Activated T-helper 1 cell treated with anti-CD3 and anti-CD28 coated beads, Interleukin-12 subunit alpha, Interleukin-12 subunit beta, Interleukin-2, Interleukin-4 antibody, amounts not matched to agents 30 ng/mL and 10 ng/mL and 1 ng/mL, durations not matched to agents 14 hours and 24 hours and 36 hours (primary cell): Measurements from ENCODE around the gene C3. TPM values are rescaled to one million over a fixed set of nuclear protein-coding genes. Genes with fewer than 3 reads are reported as not detected.
"Not testable (repeated sequence)": the region's sequence is repeated elsewhere in the genome, so short reads cannot be mapped to it uniquely, and the experiment has no call there.

Experiments used
- DNase-seq: peaks from one replicate; pipeline ENCODE4 v3.0.0; 2021; ENCODE audit warnings: low spot score
- H3K27ac Mint-ChIP-seq: one replicate; pipeline ENCODE4 v1.8.0; 2021; ENCODE audit warnings: mild to moderate bottlenecking, mixed read lengths
- H3K27me3 Mint-ChIP-seq: one replicate; pipeline ENCODE4 v1.8.0; 2022; ENCODE audit warnings: mild to moderate bottlenecking, moderate library complexity, mixed read lengths; ENCODE audit not compliant: insufficient read depth
- H3K36me3 Mint-ChIP-seq: one replicate; pipeline ENCODE4 v1.8.0; 2021; ENCODE audit warnings: low read depth, mixed read lengths
- H3K4me1 Mint-ChIP-seq: one replicate; pipeline ENCODE4 v1.8.0; 2021; ENCODE audit warnings: low read depth, mixed read lengths
- H3K4me3 Mint-ChIP-seq: one replicate; pipeline ENCODE4 v1.8.0; 2021; ENCODE audit warnings: mild to moderate bottlenecking, moderate library complexity, mixed read lengths
- H3K9me3 Mint-ChIP-seq: one replicate; pipeline ENCODE4 v1.8.0; 2021; ENCODE audit warnings: mixed read lengths
- intact Hi-C: fragments of 100-400 bp; cut with micrococcal nuclease; formaldehyde crosslinking; loops from one replicate; pipeline ENCODE4 v1.15.1; 2024
- total RNA-seq: library from RNA; stranded (reverse); gene quantifications from 2 replicates; pipeline ENCODE4 v1.2.3, GENCODE V29; 2022

C3 gene
- total RNA-seq, 1 donor from 2014 or later = 6.1 TPM

DNA sequence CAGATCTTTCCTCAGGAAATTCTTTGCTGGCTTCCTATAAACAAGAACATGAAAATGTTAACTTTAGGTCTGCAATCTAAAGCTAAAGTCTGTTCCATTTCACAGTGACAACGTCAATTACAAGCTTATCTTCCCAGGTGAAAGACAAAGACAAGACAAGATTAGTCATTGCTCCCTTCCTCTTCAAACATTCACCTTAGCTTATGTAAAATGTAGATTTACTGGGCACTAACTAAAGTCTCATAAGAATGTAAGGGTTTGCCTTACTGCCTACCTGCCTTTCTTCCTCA lies 67.7 kb downstream of the C3 start:
- Mint-ChIP-seq H3K27ac (peak overlapping the region; percentile 83), H3K27me3 (peaks cover 2% of the 10 kb centered on the region), H3K36me3 (peaks cover 17% of the 10 kb centered on the region), H3K4me1 (peaks cover 71% of the 10 kb centered on the region), H3K4me3 (no peak overlapping the region), H3K9me3 (peaks cover 3% of the 10 kb centered on the region)
- no peak for DNase-seq
- intact Hi-C loops = no loop called here

DNA sequence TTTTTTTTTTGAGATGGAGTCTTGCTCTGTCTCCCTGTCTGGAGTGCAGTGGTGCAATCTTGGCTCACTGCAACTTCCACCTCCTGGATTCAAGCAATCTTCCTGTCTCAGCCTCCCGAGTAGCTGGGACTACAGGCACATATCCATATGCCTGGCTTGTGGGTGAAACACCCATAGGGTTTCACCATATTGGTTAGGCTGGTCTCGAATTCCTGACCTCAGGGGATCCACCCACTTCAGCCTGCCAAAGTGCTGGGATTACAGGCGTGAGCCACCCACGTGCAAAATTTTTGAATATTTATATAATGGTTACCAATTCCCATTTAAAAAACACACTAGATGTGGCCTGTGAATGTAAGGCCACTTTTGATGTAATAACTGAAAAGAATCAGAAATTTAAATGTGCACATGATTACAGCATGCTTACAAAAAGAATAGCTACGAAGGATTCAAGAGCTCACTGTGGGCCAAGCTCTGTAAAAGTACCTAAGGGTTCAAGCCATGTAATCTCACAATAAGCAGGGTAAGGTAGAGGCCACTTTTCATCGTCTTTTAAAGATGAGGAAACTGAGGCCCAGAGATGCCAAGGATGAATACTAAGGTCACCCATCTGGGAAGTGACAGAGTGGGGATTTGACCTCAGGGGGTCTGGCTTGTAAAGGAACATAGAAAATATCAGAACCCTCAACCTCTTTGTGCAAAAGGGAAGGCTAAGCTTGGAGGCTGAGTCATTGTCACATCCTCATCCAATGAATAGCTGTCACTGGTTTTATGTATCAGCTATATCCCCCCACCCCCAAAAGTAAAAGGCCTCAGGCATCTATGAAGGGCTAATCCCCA lies 68.3 kb downstream of the C3 start:
- Mint-ChIP-seq H3K27me3 (peaks cover 4% of the 10 kb centered on the region), H3K9me3 (peaks cover 3% of the 10 kb centered on the region), H3K4me1 (peaks cover 65% of the 10 kb centered on the region), H3K27ac (peak overlapping the region; percentile 83), H3K36me3 (peaks cover 12% of the 10 kb centered on the region), H3K4me3 (no peak overlapping the region)
- no peak for DNase-seq
- intact Hi-C loops = no loop called here

DNA sequence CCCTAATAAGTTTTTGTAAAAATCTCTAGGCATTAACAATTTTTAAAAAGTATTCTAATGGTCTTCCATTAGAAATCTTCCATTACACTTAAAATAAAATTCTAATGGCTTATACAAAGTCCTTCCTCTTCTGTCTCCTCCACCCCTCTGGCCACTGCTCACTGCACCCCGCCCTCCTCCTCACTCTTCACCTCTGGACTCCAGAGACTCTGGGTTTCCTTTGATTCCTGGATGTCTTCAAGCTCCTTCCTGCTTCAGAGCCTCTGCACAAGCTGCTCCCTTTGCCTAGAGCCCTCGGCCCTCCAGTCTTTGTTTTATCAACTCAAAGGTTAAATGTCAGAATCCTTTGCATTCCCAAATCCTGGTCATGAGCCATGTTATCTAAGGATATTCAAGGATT lies 71.3 kb downstream of the C3 start:
- H3K4me3 Mint-ChIP-seq = no peak overlapping the region
- H3K9me3 Mint-ChIP-seq = peaks cover 3% of the 10 kb centered on the region
- intact Hi-C loops = no loop called here
- H3K4me1 Mint-ChIP-seq = peaks cover 50% of the 10 kb centered on the region
- DNase-seq = no peak
- H3K27me3 Mint-ChIP-seq = peaks cover 4% of the 10 kb centered on the region
- H3K27ac Mint-ChIP-seq = no peak overlapping the region
- H3K36me3 Mint-ChIP-seq = peaks cover 10% of the 10 kb centered on the region

DNA sequence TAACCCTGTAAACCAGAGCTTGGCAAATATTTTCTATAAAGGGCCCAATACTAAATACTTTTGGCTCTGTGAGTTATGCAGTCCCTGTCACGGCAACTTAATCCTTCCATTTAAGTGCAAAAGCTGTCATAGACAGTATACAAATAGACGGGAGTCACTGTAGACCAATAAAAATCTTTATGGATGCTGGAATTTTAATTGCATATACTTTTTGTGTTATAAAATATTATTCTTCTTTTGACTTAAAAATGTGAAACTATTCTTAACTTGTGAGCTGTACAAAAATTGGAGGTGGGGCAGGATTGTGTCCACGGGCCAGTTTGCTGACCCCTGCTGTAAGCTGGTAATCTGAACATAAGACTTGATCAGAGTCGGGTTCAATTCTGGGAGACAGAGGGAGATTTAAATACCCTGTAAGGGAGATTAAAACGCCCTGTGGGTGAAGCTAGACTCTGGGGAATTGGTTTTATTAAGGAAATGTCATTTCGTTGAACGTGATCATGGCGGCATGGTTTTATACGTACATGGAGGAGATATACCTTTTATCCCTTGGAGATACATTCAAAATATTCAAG lies 72.2 kb downstream of the C3 start:
- no peak overlapping the region for H3K27ac Mint-ChIP-seq
- peaks cover 4% of the 10 kb centered on the region for H3K27me3 Mint-ChIP-seq
- no peak overlapping the region for H3K4me3 Mint-ChIP-seq
- peaks cover 3% of the 10 kb centered on the region for H3K9me3 Mint-ChIP-seq
- H3K36me3 Mint-ChIP-seq = peaks cover 10% of the 10 kb centered on the region
- DNase-seq = no peak
- peaks cover 48% of the 10 kb centered on the region for H3K4me1 Mint-ChIP-seq
- intact Hi-C loops = no loop called here

DNA sequence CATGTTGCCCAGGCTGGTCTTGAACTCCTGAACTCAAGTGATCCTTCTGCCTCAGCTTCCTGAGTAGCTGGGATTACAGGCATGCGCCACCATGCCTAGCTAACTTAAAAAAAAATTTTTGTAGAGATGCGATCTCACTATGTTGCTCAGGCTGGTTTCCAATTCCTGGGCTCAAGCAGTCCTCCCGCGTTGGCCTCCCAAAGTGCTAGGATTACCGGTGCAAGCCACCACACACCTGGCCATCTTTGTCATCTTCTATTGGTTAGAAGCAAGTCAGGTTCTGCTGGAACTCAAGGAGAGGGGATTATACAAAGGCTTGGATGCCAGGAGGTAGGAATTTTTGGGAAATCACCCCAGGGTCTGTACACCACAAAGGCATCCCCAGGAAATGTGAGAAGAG lies 75.7 kb downstream of the C3 start:
- peaks cover 4% of the 10 kb centered on the region for H3K27me3 Mint-ChIP-seq
- no peak overlapping the region for H3K4me3 Mint-ChIP-seq
- intact Hi-C loops = no loop called here
- H3K9me3 Mint-ChIP-seq = no peaks in the 10 kb centered on the region
- no peak overlapping the region for H3K27ac Mint-ChIP-seq
- DNase-seq = no peak
- peaks cover 52% of the 10 kb centered on the region for H3K4me1 Mint-ChIP-seq
- H3K36me3 Mint-ChIP-seq = peaks cover 2% of the 10 kb centered on the region

DNA sequence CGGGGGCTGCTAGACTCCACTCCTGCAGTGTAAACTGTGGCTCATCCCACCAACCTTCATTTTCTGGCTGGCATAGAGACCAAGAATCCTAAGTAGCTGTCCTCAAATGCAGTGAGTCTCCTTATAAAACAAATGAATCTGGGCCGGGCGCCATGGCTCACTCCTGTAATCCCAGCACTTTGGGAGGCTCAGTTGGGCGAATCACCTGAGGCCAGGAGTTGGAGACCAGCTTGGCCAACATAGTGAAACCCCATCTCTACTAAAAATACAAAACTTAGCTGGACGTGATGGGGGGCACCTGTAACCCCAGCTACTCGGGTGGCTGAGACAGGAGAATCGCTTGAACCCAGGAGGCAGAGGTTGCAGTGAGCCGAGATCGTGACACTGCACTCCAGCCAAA lies 80.1 kb downstream of the C3 start:
- H3K36me3 Mint-ChIP-seq, H3K9me3 Mint-ChIP-seq, intact Hi-C loops, H3K27me3 Mint-ChIP-seq, H3K4me3 Mint-ChIP-seq, DNase-seq, H3K27ac Mint-ChIP-seq: not testable (repeated sequence)
- H3K4me1 Mint-ChIP-seq = peaks cover 47% of the 10 kb centered on the region

DNA sequence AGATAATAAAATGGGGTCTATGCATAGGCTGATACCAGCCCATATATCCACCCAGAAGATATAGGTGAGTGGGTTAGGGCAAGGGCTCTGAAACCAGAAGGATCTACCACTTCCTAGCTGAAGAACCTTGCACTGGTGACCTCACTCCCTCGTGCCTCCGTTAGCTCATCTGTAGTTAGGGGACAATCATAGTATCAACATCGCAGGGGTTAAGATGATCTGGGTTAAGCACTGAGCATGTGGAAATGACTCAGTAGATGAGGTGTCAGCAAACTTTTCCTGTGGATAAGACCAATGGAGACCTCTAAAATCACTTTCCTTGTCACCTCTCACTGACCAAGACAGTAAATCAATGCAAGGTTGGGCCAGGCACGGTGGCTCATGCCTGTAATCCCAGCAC lies 81.0 kb downstream of the C3 start:
- H3K9me3 Mint-ChIP-seq = peaks cover under 1% of the 10 kb centered on the region
- intact Hi-C loops = loop anchor here (1.0 kb wide), 1 partner anchor 39 kb away; no protein-coding TSS in a partner anchor
- H3K36me3 Mint-ChIP-seq = no peaks in the 10 kb centered on the region
- H3K27me3 Mint-ChIP-seq = peaks cover 3% of the 10 kb centered on the region
- H3K4me1 Mint-ChIP-seq = peaks cover 44% of the 10 kb centered on the region
- no peak for DNase-seq
- peak overlapping the region; percentile 45 for H3K27ac Mint-ChIP-seq
- peak overlapping the region; percentile 37 for H3K4me3 Mint-ChIP-seq

DNA sequence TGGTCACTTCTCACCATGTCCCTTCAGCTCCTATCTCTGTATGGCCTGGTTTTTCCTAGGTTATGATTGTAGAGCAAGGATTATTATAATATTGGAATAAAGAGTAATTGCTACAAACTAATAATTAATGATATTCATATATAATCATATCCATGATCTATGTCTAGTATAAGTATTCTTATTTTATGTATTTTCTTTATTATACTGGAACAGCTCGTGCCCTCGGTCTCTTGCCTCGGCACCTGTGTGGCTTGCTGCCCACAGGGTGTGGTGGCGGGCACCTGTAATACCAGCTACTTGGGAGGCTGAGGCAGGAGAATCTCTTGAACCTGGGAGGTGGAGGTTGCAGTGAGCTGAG lies 87.0 kb downstream of the C3 start:
- not testable (repeated sequence) for H3K9me3 Mint-ChIP-seq, H3K27ac Mint-ChIP-seq, DNase-seq, H3K4me3 Mint-ChIP-seq, H3K27me3 Mint-ChIP-seq, H3K36me3 Mint-ChIP-seq
- intact Hi-C loops = loop anchor here (5.0 kb wide), 1 partner anchor 89 kb away; the partner anchor contains the start of gene C3
- peaks cover 34% of the 10 kb centered on the region for H3K4me1 Mint-ChIP-seq

DNA sequence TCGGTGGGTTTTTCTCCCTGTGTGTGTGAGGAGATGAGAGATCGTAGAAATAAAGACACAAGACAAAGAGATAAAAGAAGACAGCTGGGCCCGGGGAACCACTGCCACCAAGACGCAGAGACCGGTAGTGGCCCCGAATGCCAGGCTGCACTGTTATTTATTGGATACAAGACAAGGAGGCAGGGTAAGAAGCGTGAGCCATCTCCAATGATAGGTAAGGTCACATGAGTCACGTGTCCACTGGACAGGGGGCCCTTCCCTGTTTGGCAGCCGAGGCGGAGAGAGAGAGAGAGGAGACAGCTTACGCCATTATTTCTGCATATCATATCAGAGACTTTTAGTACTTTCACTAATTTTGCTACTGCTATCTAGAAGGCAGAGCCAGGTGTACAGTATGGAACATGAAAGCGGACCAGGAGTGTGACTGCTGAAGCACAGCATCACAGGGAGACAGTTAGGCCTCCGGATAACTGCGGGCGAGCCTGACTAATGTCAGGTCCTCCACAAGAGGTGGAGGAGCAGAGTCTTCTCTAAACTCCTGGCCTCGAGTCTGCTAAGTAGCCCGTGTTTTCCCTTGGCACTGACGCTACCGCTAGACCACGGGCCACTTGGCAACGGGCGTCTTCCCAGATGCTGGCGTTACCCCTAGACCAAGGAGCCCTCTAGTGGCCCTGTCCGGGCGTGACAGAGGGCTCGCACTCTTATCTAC lies 87.5 kb downstream of the C3 start:
- H3K27me3 Mint-ChIP-seq, H3K27ac Mint-ChIP-seq, H3K9me3 Mint-ChIP-seq, H3K36me3 Mint-ChIP-seq, DNase-seq, H3K4me3 Mint-ChIP-seq: not testable (repeated sequence)
- peaks cover 29% of the 10 kb centered on the region for H3K4me1 Mint-ChIP-seq
- intact Hi-C loops = loop anchor here (1.0 to 5.0 kb wide), 8 partner anchors 37 to 230 kb away; partner anchors contain the start of genes C3, SH2D3A and TNFSF14

DNA sequence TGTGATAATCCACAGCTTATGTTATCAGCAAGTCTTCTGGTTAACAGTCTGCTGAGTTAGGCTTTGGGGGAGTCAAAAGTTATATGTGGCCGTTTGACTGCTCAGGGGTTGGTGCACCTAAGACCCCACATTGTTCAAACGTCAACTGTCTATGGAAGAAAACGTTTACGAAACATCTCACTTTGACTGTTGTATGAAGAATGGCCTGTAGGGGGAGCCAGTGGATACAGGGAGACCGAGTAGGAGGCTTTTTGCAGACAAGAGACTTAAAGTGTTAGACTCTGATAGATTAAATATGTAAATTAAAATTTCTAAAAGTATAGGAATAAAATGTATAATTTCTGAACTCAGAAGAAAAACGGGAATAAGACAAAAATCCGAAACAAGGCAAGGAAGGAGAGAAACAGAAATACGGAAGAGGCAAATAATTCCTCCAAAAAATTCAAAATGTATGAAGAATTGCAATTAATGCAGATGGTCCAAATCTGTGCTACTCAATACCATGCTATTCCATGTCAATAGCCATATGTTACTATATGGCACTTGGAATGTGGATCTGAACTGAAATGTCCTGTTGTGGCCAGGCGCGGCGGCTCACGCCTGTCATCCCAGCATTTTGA lies 88.3 kb downstream of the C3 start:
- H3K4me3 Mint-ChIP-seq = no peak overlapping the region
- H3K4me1 Mint-ChIP-seq = peaks cover 29% of the 10 kb centered on the region
- H3K27me3 Mint-ChIP-seq = peaks cover 4% of the 10 kb centered on the region
- H3K36me3 Mint-ChIP-seq = no peaks in the 10 kb centered on the region
- H3K9me3 Mint-ChIP-seq = peaks cover 9% of the 10 kb centered on the region
- intact Hi-C loops = loop anchor here (1.0 to 5.0 kb wide), 8 partner anchors 38 to 231 kb away; partner anchors contain the start of genes C3, SH2D3A and TNFSF14
- peak; percentile 76 for DNase-seq
- no peak overlapping the region for H3K27ac Mint-ChIP-seq
